GM21381 (cell line): ENCODE measurements around the gene USP2.
"Not testable (repeated sequence)": the region's sequence is repeated elsewhere in the genome, so short reads cannot be mapped to it uniquely, and the experiment has no call there.

ENCODE experiments used
- ATAC-seq: cut with Tn5 transposase; IDR thresholded peaks from one replicate; pipeline ENCODE4 v1.9.1; 2021; ENCODE audit warnings: mild to moderate bottlenecking, moderate library complexity; ENCODE audit not compliant: unreplicated experiment

The USP2 gene

GRCh38 chr11:119414734-119415133 lies 33.2 kb upstream of the USP2 start:
- ATAC-seq, result no peak

DNA sequence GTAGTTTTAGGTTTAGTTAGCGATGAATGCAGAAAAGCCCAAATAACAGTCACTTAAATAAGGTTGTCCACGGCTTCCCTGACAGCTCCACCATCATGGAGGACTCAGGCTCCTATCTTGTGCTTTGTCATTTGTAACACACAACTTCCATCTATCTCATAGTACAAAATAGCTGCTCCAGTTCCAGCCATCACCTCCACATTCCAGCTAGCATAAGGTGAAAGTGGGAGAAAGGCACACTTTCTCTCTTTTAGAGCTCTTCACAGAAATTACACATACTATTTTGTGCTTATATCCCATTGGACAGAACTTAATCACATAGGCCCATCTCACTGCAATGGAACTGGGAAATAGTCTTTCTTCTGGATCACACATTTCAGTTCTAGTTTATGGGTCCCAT lies 32.8 kb upstream of the USP2 start:
- no peak for ATAC-seq

DNA sequence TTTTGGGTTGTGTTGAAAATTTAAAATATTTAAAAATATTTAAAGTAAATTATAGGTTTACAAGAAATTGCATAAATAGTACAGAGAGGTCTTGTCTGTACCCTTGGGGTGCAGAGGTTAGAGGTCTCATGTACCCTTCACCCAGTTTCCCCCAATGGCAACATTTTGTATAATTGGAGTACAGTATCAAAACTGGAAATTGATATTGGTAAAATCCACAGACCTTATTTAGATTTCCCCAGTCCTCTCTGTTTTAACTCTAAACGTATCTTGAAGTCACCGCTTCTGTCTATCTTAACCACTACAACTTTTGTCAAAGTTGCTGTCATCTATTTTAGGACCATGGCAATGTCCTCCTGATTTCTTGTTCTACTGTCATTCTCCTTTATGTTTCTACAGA lies 30.6 kb upstream of the USP2 start:
- no peak for ATAC-seq

DNA sequence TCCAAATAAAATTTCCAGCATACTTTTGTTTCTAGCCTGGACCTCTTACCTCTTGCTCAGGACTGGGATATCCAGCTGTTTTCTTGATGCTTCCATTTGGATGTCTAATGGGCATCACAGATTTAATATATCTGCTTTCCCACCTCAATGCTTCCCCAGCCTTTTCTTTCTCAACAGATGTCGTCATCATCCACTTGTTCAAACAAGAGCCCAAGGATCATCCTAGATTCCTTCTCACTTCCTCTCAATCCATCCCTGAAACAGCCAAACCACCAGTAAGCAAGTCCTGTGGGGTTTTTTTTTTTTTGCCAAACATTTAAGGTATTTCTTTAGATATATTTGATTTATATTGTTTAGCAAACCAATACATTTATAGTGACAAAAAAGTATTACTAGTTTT lies 29.0 kb upstream of the USP2 start:
- no peak for ATAC-seq

GRCh38 chr11:119409731-119410130 lies 28.2 kb upstream of the USP2 start:
- ATAC-seq, result no peak

GRCh38 chr11:119406005-119406404 lies 24.5 kb upstream of the USP2 start:
- ATAC-seq, result no peak

DNA sequence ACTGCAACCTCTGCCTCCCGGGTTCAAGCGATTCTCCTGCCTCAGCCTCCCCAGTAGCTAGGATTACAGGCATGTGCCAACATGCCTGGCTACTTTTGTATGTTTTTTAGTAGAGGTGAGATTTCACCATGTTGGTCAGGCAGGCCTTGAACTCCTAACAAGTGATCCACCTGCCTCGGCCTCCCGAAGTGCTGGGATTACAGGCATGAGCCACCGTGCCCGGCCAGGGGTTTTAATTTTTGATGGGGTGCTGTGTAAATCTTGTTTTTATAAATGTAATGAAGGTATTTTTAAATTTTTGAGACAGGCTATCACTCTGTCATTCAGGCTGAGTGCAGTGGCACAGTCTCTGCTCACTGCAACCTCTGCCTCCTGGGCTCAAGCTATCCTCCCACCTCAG lies 24.0 kb upstream of the USP2 start:
- not testable (repeated sequence) for ATAC-seq

- ATAC-seq, result no peak
These were observed 23.4 kb upstream of the USP2 start for GRCh38 chr11:119404872-119405271.

DNA sequence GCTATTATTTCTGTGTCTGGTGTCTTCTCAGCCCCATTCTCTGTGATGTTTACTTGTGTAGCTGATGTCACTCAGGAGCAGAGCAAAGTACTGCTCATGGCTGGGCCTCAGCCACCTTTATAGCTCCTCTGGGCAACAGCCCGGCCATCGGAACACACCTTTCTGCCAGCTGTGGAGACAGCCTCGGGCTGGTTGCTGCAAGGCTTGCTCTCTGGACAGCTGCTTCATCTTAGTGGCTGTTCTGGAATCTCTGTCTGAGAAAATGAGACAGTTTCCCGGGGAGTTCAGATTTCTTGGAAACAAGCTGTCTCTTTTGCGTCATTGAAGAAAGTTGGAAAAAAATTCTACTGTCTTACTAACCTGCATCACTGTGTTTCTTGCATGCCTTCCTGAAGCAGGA lies 21.5 kb upstream of the USP2 start:
- no peak for ATAC-seq

GRCh38 chr11:119402470-119402869 lies 21.0 kb upstream of the USP2 start:
- ATAC-seq, result no peak

GRCh38 chr11:119400860-119401259 lies 19.4 kb upstream of the USP2 start:
- ATAC-seq, result no peak

DNA sequence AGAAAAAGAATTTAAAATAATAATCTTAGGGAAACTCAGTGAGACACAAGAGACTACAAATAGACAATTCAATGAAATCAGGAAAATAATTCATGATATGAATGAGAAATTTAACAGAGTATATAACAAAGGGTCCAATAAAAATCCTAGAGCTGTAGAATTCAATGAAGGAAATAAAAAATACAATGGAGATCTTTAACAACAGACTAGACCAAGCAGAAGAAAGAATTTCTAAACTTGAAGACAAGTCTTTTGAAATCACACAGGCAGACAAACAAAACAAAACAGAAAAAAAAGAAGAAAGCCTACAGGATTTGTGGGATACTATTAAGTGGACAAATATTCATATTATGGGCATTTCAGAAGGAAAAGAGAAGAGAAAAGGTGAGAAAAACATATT lies 16.2 kb upstream of the USP2 start:
- no peak for ATAC-seq

GRCh38 chr11:119396835-119397234 lies 15.3 kb upstream of the USP2 start:
- no peak for ATAC-seq

DNA sequence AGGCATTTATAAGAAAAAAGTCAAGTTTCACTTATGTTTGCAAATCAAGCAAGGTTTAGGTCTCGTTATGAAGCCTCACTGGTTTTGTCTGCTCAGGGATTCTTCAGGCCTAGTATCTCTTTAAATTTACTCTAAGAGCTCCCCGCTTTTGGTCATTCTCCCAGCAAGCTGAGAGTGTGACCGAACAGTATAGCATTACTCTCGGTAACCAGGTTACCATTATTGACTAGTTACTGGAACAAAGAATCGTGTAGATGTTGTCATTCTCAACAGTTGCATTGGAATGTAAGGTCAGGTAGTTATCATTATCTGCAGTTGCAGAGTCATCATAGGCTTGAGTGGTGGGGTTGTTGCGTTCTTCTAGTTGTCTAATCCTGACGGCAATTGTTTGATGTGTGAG lies 9.8 kb upstream of the USP2 start:
- no peak for ATAC-seq

GRCh38 chr11:119389611-119390254 lies 8.2 kb upstream of the USP2 start:
- ATAC-seq, result no peak

DNA sequence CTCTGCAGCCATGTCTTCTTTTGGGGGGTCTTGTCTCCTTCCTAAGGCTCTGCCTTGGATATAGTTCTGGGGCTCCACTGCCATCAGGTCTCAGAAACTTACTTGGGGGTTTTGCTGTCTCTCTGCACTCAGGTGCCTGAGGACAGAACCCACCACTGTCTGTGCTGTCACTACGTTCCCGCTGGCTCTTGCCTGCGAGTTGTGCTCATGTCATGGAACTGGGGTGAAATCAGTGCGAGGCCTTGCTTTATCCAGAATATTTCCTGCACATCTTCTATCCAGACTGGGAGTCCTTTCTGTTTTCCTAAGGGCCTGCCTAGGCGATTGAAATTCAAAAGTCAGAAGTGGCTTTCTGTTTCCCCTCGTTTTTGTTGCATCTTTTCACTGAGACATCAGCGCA lies 6.6 kb upstream of the USP2 start:
- ATAC-seq, result no peak

DNA sequence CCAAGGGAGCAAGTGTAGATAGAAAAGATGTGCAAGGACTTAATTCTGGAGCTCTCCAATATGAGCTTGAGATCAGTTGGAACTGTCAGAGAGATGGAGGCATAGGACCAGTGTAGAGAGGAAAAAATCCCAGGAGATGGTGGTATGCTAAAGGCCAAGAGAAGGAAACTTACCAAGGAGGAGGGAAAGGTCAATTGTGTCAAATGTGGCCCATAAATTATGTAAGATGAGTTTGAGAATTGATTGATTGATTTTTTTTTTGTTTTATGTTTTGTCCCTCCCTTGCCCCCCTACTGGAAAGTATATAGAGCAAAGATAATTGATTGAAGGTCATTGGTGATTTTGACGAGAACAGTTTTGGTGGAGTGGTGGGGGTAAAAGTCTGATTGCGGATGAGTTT lies 2.8 kb upstream of the USP2 start:
- ATAC-seq, result no peak

DNA sequence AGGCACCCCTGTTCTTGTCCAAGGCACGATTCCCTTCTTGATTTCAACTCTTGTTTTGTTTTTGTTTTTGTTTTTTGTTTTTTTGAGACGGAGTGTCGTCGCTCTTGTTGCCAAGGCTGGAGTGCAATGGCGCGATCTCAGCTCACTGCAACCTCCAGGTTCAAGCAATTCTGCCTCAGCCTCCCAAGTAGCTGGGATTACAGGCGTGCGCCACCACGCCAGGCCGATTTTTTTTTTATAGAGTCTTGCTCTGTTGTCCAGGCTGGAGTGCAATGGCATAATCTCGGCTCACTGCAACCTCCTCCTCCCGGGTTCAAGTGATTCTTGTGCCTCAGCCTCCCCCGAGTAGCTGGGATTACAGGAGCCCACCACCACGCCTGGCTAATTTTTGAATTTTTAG lies 1.0 kb upstream of the USP2 start:
- not testable (repeated sequence) for ATAC-seq

GRCh38 chr11:119382101-119382500 lies 611 bp upstream of the USP2 start:
- no peak for ATAC-seq

GRCh38 chr11:119380827-119381180 lies 686 bp downstream of the USP2 start:
- no peak for ATAC-seq

DNA sequence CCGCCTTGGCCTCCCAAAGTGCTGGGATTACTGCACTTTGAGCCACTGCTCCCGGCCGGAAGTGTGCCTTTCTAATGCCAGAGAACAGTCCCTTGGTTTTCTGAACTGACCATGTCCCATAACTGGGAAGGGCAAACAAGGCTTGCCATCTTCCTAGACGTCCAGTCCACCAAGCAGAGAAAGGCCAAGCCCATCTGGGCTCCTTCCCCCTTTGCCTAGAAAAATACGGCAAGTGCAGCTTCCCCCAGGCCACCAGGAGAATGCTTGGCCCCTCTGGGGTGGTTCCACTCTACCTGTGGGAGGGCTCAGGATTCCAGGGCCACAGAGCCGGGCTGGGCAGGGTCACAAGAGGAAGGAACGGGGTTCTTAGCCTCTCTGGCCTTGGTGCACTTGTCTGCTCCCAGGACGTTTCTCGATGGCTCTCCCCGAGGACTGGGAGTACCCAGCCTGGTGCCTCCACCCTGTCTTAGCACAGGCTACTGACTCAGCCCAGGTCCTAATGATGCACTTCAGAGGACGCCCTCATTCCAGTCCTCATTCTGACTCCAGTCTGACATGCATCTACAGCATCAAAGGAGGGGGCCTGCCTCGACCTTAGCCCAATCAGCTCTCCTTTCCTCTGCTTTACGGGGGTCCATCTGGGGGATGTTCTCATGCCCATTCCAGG lies 1.2 kb downstream of the USP2 start:
- ATAC-seq, result no peak

DNA sequence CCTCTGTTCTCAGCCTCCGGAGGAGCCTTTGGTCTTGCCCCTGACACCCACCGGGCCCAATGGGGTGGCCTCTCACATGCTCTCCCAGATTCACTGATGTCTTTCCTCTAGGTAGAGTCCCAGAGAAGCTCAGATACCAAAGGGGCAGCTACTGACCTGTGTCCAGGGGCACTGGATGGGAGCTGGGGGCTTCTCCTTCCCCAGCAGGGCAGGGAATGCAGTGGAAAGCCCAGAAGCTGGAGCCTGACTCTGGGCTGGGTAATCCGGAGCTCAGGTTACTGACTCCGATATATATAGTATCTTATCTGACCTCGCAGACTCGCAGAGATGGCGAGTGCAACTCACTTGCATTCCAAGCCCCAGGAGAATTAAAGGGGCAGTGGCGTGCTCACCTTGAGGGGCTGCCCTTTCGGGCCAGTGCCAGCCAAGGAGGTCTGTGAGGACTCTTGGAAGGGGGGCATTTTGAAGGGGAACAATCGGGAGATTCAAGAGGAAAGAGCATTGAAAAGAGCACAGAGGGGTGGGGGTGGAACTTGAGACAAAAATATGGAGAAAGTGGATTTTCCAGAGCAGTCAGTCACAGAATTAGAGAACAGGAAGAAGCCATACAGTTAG lies 2.5 kb downstream of the USP2 start:
- no peak for ATAC-seq
